DND-41 (cell line): ENCODE results near the gene PPP1R36.

Source experiments
- ATAC-seq: fragments of 200-7000 bp; cut with Tn5 transposase; 3 replicates; pipeline ENCODE4 v1.9.1; 2021; ENCODE audit warnings: low read depth; ENCODE audit not compliant: insufficient read depth
- DNase-seq: peaks from one replicate; pipeline ENCODE4 v3.0.0-alpha.2; 2020
- H2AFZ ChIP-seq: 2 replicates; pipeline ENCODE4 v1.6.0; 2012; ENCODE audit warnings: low read depth, low read length
- H3K27ac ChIP-seq: 2 replicates; pipeline ENCODE4 v1.5.1; 2012; ENCODE audit warnings: low read length, inconsistent platforms
- H3K27me3 ChIP-seq: fragments of 200-600 bp; sonication (generic); 2 replicates; pipeline ENCODE4 v1.6.0; 2012; ENCODE audit warnings: low read length, mild to moderate bottlenecking, inconsistent platforms; ENCODE audit not compliant: insufficient read depth, poor library complexity
- H3K36me3 ChIP-seq: 2 replicates; pipeline ENCODE4 v1.5.1; 2012; ENCODE audit warnings: low read length, inconsistent platforms; ENCODE audit not compliant: insufficient read depth
- H3K4me1 ChIP-seq: 2 replicates; pipeline ENCODE4 v1.5.1; 2012; ENCODE audit warnings: mild to moderate bottlenecking, low read length; ENCODE audit not compliant: insufficient read depth
- H3K4me2 ChIP-seq: 2 replicates; pipeline ENCODE4 v1.6.0; 2012; ENCODE audit warnings: mild to moderate bottlenecking, moderate library complexity, low read length, inconsistent platforms; ENCODE audit not compliant: insufficient read depth
- H3K4me3 ChIP-seq, 2 experiments: fragments of 200-600 bp in 1 of 2; shearing (Covaris generic) in 1 of 2; 2 replicates each; pipeline ENCODE4 v1.5.1; 2012 to 2016; ENCODE audit warnings: inconsistent platforms in 2 of 2, low read length in 2 of 2, mild to moderate bottlenecking in 2 of 2, low read depth in 1 of 2, moderate library complexity in 1 of 2
- H3K79me2 ChIP-seq: 2 replicates; pipeline ENCODE4 v1.6.0; 2012; ENCODE audit warnings: low read length, inconsistent platforms; ENCODE audit not compliant: insufficient read depth
- H3K9ac ChIP-seq: 2 replicates; pipeline ENCODE4 v1.6.0; 2012; ENCODE audit warnings: low read depth, mild to moderate bottlenecking, inconsistent platforms, low read length, moderate library complexity
- H3K9me3 ChIP-seq: 2 replicates; pipeline ENCODE4 v1.5.1; 2012; ENCODE audit warnings: low read length, moderate library complexity, mild to moderate bottlenecking, inconsistent platforms; ENCODE audit not compliant: insufficient read depth, severe bottlenecking
- H4K20me1 ChIP-seq: 2 replicates; pipeline ENCODE4 v1.6.0; 2012; ENCODE audit warnings: low read length; ENCODE audit not compliant: insufficient read depth
- CTCF ChIP-seq: IDR thresholded peaks from 2 replicates; pipeline ENCODE4 v1.5.1; 2012; ENCODE audit warnings: borderline replicate concordance, low read length, moderate library complexity, mild to moderate bottlenecking; ENCODE audit not compliant: poor library complexity, severe bottlenecking; ENCODE audit errors: extremely low read depth
- EZH2 ChIP-seq: IDR thresholded peaks from 3 replicates; pipeline ENCODE4 v1.6.1; 2012; ENCODE audit warnings: borderline replicate concordance, low read depth, mild to moderate bottlenecking, moderate library complexity, low read length, inconsistent platforms; ENCODE audit not compliant: severe bottlenecking

PPP1R36 gene

GRCh38 chr14:64601571-64601970 is 51.8 kb downstream of the PPP1R36 start:
- no peak overlapping the region for H2AFZ ChIP-seq
- H3K9ac ChIP-seq: no peak overlapping the region
- H3K9me3 ChIP-seq: no peaks in the 10 kb centered on the region
- no peak overlapping the region for H3K4me3 ChIP-seq
- H3K4me2 ChIP-seq: no peak overlapping the region
- ATAC-seq: no peak
- no peak overlapping the region for H3K27ac ChIP-seq
- peaks cover 12% of the 10 kb centered on the region for H3K27me3 ChIP-seq
- no peaks in the 10 kb centered on the region for H3K4me1 ChIP-seq
- H3K79me2 ChIP-seq: no peaks in the 10 kb centered on the region
- no peak for DNase-seq
- TF ChIP-seq CTCF: no peak
- TF ChIP-seq EZH2: no peak
- H3K36me3 ChIP-seq: no peaks in the 10 kb centered on the region
- H4K20me1 ChIP-seq: no peaks in the 10 kb centered on the region

GRCh38 chr14:64602826-64603225 is 53.1 kb downstream of the PPP1R36 start:
- Histone ChIP-seq H3K79me2 (no peaks in the 10 kb centered on the region), H3K4me1 (no peaks in the 10 kb centered on the region), H4K20me1 (no peaks in the 10 kb centered on the region), H3K36me3 (no peaks in the 10 kb centered on the region), H3K4me2 (no peak overlapping the region), H3K9ac (no peak overlapping the region), H2AFZ (no peak overlapping the region), H3K27me3 (peaks cover 15% of the 10 kb centered on the region), H3K4me3 (no peak overlapping the region), H3K9me3 (no peaks in the 10 kb centered on the region), H3K27ac (no peak overlapping the region)
- ATAC-seq (no peak), DNase-seq (no peak)
- TF ChIP-seq EZH2 (no peak), CTCF (no peak)

GRCh38 chr14:64604001-64604400 is 54.2 kb downstream of the PPP1R36 start:
- no peak overlapping the region for H3K27ac ChIP-seq

More at GRCh38 chr14:64604001-64604400, 54.2 kb downstream of the PPP1R36 start:
- H3K4me3 ChIP-seq: no peak overlapping the region
- no peak overlapping the region for H3K9ac ChIP-seq
- ATAC-seq (no peak), DNase-seq (no peak)
- H3K4me2 ChIP-seq: no peak overlapping the region
- no peaks in the 10 kb centered on the region for H3K36me3 ChIP-seq
- no peak for TF ChIP-seq CTCF
- no peak for TF ChIP-seq EZH2
- peaks cover 15% of the 10 kb centered on the region for H3K27me3 ChIP-seq
- H2AFZ ChIP-seq: no peak overlapping the region
- H3K4me1 ChIP-seq: no peaks in the 10 kb centered on the region
- H3K79me2 ChIP-seq: no peaks in the 10 kb centered on the region
- H4K20me1 ChIP-seq: no peaks in the 10 kb centered on the region
- H3K9me3 ChIP-seq: no peaks in the 10 kb centered on the region
